Left forelimb (tissue), 1 donor: ENCODE measurements around the gene FOXA3.

ENCODE experiments used
- DNase-seq: peaks from one replicate; pipeline ENCODE4 v3.0.0-alpha.2; 2018; ENCODE audit warnings: low spot score

Gene FOXA3

GRCh38 chr19:45922281-45922680 lies 58.2 kb downstream of the FOXA3 start:
- no peak for DNase-seq
